ENCODE measurements around the gene BCL6.

- TF ChIP-seq CTCF (IDR thresholded peaks at IDR 0.05) (no peak), POLR2A (IDR thresholded peaks at IDR 0.05) (no peak), EP300 (IDR thresholded peaks at IDR 0.05) (no peak)
Observed at GRCh38 chr3:187733371-187733770, 11.9 kb downstream of the BCL6 start.

Data from ovary (tissue), 3 donors.